HEK293 (cell line): ENCODE results near the gene CECR2.

ENCODE experiments used
- CTCF ChIP-seq: fragments of 450-650 bp; formaldehyde crosslinking; IDR thresholded peaks from 2 replicates; pipeline ENCODE4 v1.5.1; 2016; ENCODE audit warnings: missing biosample characterization, missing genetic modification characterization
- ZBTB21 ChIP-seq: fragments of 450-650 bp; formaldehyde crosslinking; IDR thresholded peaks from 2 replicates; pipeline ENCODE4 v1.5.1; 2017; ENCODE audit warnings: missing biosample characterization, missing genetic modification characterization
- ZNF335 ChIP-seq: fragments of 450-650 bp; formaldehyde crosslinking; conservative IDR thresholded peaks from 2 replicates; pipeline ENCODE4 v1.5.1; 2016; ENCODE audit warnings: missing biosample characterization, missing genetic modification characterization
- ZNF37A ChIP-seq: fragments of 450-650 bp; IDR thresholded peaks from 2 replicates; pipeline ENCODE4 v1.5.1; 2018; ENCODE audit warnings: missing biosample characterization, missing genetic modification characterization
- ZNF510 ChIP-seq: fragments of 450-650 bp; formaldehyde crosslinking; IDR thresholded peaks from 2 replicates; pipeline ENCODE4 v1.5.1; 2018; ENCODE audit warnings: mild to moderate bottlenecking, missing genetic modification characterization, missing biosample characterization; ENCODE audit not compliant: insufficient replicate concordance
- TF ChIP-seq, protein P1 (sequence below): fragments of 450-650 bp; formaldehyde crosslinking; IDR thresholded peaks from 2 replicates; pipeline ENCODE4 v1.5.1; 2016; ENCODE audit warnings: missing biosample characterization, missing genetic modification characterization
- TF ChIP-seq, protein P2 (sequence below): fragments of 450-650 bp; formaldehyde crosslinking; conservative IDR thresholded peaks from 2 replicates; pipeline ENCODE4 v1.5.1; 2016; ENCODE audit warnings: low read depth, missing biosample characterization, missing genetic modification characterization

- TF ChIP-seq ZBTB21 (tag by site-specific recombination): no peak
- no peak for TF ChIP-seq ZNF510 (tag by site-specific recombination)
- no peak for TF ChIP-seq CTCF (tag by site-specific recombination)
- TF ChIP-seq, protein P1, sequence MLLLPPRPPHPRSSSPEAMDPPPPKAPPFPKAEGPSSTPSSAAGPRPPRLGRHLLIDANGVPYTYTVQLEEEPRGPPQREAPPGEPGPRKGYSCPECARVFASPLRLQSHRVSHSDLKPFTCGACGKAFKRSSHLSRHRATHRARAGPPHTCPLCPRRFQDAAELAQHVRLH (tag by site-specific recombination): no peak
- TF ChIP-seq ZNF335 (tag by site-specific recombination): no peak
- TF ChIP-seq ZNF37A (tag by site-specific recombination): no peak
- TF ChIP-seq, protein P2, sequence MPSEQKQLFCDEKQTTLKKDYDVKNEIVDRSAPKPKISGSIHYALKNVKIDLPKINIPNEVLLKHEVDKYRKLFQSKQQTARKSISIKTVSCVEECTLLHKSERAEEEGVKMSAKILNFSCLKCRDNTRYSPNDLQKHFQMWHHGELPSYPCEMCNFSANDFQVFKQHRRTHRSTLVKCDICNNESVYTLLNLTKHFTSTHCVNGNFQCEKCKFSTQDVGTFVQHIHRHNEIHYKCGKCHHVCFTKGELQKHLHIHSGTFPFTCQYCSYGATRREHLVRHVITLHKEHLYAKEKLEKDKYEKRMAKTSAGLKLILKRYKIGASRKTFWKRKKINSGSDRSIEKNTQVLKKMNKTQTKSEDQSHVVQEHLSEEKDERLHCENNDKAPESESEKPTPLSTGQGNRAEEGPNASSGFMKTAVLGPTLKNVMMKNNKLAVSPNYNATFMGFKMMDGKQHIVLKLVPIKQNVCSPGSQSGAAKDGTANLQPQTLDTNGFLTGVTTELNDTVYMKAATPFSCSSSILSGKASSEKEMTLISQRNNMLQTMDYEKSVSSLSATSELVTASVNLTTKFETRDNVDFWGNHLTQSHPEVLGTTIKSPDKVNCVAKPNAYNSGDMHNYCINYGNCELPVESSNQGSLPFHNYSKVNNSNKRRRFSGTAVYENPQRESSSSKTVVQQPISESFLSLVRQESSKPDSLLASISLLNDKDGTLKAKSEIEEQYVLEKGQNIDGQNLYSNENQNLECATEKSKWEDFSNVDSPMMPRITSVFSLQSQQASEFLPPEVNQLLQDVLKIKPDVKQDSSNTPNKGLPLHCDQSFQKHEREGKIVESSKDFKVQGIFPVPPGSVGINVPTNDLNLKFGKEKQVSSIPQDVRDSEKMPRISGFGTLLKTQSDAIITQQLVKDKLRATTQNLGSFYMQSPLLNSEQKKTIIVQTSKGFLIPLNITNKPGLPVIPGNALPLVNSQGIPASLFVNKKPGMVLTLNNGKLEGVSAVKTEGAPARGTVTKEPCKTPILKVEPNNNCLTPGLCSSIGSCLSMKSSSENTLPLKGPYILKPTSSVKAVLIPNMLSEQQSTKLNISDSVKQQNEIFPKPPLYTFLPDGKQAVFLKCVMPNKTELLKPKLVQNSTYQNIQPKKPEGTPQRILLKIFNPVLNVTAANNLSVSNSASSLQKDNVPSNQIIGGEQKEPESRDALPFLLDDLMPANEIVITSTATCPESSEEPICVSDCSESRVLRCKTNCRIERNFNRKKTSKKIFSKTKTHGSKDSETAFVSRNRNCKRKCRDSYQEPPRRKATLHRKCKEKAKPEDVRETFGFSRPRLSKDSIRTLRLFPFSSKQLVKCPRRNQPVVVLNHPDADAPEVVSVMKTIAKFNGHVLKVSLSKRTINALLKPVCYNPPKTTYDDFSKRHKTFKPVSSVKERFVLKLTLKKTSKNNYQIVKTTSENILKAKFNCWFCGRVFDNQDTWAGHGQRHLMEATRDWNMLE (tag by site-specific recombination): no peak
These were observed 211.3 kb downstream of the CECR2 start for GRCh38 chr22:17580441-17581031.
